T-helper 22 cell (primary cell): ENCODE data around the gene MBTD1.
"Not testable (repeated sequence)": the region's sequence is repeated elsewhere in the genome, so short reads cannot be mapped to it uniquely, and the experiment has no call there.

Experiments
- DNase-seq: peaks from one replicate; pipeline ENCODE4 v3.0.0-alpha.2; 2020; ENCODE audit warnings: low read depth

MBTD1 gene

DNA sequence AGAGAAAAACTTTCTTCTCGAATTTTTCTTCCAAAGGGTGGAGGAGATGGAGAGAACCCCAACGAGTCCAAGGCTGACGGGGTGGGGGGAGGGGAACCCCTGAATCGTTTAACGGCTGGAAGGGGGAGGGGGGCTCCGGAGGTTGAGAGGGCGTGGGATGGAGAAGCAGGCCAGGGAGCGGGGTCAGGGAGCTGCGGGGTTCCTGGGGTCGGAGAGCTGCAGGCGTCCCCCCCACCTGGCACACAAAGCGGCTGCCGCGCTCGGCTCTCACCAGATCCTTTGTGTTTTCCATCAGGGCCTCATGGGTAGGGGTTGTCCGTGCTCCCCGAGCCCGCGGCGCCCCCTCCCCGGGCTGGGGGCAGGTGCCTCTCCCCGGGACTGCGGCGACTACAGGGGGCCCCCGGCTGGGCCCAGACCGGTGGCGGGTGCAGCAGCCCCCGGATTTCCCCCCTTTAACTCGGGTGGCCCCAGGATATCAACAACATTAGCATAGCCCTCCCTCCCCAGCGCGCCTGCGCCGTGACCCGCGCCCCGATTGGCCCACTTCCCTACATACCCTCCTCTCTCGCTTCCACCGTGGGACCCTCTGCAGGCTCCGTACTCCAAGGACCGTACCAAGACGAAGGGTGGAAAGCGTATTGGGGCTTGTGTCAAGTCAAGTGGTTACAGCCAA, at the start of gene MBTD1:
TSS of gene MBTD1 (minus strand) at position 486 of the 673 bp plus-strand sequence. CDS start 34,888 bp downstream, outside the sequence.
- DNase-seq = peak; percentile 93

DNA sequence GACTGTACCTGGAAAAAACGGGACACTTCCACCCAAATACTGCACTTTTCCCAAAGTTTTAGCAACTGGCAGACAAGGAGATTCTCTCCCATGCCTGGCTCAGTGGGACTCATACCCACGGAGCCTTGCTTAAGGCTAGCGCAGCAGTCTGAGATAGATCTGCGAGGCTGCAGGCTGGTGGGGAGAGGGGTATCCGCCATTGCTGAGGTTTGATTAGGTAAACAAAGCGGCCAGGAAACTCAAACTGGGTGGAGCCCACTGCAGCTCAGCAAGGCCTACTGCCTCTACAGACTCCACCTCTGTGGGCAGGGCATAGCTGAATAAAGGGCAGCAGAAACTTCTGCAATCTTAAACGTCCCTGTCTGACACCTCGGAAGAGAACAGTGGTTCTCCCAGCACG, 45.3 kb upstream of the MBTD1 start:
- no peak for DNase-seq

DNA sequence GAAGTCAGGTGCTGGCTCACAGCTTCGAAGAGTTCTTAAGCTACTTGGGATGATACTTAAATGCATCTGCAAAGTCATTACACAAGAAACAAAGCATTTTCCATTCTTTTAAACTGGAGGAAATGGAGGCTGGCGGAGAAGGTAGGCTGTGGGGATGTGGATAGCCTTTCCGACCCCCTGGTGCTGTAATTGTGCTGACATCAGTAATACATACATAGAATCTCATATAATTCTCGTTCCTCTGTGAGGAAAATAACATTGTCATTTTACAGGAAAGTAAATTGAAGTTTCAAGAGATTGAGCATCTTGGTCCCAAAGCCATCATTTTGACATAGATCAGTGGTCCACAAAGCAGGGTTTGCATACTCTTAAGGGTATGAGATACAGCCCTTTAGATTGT, 40.0 kb upstream of the MBTD1 start:
- DNase-seq = no peak

DNA sequence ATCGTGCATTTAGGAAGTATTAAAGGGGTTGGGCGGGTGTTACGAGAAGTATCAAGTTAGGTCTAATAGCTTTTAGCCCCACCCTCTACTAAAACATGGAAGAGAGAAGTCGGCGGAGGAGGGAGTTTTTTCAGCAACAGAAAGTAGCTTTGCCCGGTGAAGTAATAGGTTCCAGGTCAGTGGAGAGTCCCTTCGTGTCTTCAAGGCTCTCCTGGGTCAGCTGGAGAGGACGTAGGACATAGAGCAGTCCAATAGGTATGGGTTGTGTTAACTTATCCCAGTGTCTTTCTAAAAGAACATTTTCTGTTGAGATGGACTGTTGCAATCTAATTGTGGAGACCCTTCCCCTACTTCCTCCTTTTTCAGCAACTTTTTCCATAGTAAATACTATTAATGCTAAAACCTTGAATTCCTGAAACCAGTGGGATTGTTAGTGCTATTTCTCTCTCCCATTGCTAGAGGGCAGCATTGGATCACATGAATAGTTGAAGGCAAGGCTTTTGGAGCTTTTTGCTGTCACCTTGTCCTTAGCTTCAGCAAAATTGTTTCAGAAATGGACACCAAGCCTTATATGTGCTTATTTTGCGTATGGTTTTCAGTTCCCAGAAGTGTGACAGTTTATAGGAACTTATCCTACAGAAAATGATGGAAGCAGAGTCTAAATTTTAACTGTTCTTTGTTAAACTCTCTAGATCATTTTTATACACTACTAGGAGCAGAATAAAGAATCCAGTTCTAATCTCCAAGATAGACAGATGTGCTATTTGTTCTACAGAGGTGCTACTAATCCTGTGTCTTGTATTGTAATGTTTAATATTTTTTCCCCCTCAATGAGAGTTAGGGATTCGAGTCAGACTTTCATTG, 38.9 kb upstream of the MBTD1 start:
- DNase-seq = no peak

DNA sequence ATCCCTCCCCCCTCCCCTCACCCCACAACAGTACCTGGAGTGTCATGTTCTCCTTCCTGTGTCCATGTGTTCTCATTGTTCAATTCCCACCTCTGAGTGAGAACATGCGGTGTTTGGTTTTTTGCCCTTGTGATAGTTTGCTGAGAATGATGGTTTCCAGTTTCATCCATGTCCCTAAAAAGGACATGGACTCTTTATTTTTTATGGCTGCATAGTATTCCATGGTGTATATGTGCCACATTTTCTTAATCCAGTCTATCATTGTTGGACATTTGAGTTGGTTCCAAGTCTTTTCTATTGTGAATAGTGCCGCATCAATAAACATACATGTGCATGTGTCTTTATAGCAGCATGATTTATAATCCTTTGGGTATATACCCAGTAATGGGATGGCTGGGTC, 34.5 kb upstream of the MBTD1 start:
- DNase-seq = not testable (repeated sequence)

DNA sequence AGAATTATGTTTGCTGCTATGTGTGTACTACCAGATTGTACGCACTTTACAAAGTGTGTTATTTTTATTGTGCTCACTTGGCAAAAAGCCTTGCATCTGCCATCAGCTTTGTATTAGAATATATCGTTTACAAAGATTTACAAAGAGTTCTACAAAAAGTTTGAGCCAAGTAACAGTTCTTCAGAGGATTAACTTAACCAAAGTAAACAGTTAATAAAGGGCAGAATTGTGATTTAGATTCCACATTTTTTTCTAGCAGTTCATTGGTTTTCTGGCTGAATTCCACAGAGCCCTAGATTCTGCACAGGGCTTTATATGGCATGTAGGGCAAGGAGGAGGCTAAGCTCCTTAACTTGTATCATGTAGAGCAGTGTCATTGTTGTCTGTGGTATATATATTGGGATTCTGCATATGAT, 29.9 kb upstream of the MBTD1 start:
- DNase-seq = no peak

DNA sequence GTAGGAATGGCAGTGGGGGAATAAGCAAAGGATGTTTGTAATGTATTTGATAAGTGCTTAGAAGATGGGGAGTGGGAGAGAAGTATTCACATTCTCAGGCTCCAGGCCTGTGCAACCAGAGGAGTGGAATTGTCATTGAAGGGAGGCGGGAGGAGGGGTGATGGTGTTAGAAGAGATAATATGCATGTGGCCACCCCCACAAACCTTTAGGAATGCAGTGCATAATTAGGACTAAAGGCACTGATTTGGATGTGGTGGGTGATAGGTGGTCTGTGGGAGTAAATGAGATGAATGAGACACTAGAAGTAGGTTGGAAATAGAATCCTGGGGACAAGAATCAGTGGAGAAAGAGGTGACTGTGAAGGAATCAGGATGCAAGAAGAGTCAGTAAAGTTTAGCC, 27.6 kb upstream of the MBTD1 start:
- DNase-seq = no peak

DNA sequence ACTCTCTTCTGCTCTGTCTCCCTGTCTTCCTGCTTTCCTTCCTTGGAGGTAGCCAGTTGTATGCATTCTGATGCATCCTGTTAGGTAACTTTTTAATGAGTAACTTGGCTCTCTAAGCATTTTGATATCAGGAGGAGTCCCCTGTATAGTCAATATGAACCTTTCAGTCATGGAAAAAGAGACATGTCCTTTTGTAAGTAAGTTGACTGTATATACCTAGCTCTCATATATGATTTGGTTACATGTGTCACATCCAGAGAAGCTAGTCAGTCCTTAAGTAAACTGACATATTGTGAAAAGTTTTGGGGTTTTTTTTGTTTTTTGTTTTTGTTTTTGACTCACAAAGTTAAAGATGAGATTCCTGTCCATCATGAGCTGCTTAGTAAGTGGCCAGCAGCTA, 19.3 kb upstream of the MBTD1 start:
- no peak for DNase-seq

DNA sequence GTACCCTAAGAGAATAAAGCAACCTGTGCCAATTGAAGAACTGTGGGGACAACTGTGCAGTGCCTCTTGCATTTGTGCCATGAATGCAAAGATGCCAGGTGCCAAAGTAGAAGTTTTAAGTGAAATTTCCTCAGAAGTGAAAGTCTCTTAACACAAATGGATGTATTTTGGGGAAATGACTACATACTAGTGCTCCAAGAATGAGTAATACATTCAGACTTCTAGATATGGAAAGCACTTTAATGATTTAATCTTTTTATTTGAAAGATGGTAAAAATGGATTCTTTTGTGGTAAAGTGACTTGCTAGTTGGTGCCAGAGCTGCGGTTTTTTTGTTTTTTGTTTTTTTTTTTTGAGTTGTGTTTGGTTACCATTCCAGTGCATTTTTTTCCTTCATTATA, 15.5 kb upstream of the MBTD1 start:
- no peak for DNase-seq

DNA sequence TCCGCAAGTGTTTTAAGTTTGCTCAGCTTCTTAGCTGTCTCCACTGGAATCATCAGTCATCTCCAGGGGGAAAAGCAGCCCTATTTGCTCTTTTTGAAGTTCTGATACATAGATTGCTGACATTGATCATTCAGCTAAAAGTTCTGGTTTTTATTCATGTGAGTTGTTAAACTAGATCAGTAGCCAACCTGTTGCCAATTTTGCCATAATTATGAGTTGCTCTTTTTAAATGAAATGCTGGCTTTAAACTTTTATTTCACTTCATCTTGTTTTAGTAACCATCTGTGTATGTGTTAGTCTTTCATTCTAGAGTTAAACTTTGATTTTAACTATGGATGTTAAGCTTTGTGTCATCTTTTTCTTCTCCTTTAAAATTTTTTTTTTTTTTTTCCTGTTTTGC, 13.0 kb upstream of the MBTD1 start:
- DNase-seq = no peak

DNA sequence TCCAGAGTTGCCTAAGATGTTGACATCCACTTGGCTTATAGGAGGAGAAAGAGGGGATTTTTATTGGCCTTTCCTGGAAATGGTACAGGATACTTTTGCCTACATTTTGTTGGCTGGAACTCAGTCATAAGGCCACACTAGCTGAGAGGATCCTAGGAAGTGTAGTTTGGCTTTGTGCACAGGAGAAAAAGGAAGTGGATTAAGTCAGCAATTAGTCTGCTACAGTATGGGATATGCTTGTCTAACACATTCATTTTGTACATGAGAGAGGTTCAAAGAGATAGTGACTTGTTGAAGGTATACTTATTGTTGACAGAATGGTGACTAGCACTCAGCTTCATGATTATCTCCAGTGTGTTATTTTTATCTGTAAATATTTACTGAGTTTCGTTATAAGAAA, 10.8 kb upstream of the MBTD1 start:
- no peak for DNase-seq

DNA sequence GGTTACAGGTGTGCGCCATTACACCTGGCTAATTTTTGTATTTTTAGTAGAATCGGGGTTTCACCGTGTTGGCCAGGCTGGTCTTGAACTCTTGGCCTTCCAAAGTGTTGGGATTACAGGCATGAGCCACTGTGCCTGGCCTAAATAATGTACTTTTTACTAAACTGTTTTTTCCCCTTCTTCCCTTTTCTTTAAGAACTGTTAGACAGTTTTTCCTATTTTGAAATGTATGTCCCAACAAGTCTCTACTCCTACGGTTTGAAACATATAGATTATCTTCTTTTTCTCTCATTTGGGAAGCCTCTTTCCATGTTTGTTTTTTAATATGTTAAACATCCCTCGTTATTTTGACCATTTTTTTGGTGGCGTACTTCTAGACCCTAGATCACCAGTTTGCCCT, 10.1 kb upstream of the MBTD1 start:
- no peak for DNase-seq

DNA sequence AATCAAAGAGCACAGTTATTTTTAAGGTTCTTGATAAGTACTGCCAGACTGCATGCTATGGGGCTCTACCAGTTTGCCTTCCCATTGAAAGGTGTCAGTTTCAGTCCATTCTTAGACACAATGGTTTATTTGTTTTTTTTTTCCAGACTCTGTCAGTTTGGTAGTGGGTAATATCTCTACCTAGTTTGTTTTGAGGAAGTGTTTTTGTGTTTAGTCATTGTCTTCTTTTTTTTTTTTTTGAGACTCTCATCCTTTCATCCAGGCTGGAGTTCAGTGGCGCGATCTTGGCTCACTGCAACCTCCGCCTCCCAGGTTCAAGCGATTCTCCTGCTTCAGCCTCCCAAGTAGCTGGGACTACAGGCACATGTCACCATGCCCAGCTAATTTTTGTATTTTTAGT, 4.6 kb upstream of the MBTD1 start:
- not testable (repeated sequence) for DNase-seq

DNA sequence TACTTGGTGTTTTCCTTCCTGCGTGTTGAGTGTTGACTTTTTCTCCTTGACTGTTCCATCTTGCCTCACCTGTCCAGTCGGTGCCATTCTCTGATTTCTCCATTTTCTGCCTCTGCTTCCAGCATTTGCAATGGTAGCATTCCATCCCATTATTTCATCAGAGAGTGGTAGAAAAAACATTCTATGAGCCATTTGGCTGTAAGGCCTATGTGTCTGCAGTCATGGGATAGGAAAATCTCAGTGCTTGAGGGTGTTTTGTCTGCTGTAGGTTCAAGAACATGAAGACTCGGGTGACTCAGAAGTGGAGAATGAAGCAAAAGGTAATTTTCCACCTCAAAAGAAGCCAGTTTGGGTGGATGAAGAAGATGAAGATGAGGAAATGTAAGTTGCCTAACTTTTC, 3.2 kb upstream of the MBTD1 start:
- no peak for DNase-seq

DNA sequence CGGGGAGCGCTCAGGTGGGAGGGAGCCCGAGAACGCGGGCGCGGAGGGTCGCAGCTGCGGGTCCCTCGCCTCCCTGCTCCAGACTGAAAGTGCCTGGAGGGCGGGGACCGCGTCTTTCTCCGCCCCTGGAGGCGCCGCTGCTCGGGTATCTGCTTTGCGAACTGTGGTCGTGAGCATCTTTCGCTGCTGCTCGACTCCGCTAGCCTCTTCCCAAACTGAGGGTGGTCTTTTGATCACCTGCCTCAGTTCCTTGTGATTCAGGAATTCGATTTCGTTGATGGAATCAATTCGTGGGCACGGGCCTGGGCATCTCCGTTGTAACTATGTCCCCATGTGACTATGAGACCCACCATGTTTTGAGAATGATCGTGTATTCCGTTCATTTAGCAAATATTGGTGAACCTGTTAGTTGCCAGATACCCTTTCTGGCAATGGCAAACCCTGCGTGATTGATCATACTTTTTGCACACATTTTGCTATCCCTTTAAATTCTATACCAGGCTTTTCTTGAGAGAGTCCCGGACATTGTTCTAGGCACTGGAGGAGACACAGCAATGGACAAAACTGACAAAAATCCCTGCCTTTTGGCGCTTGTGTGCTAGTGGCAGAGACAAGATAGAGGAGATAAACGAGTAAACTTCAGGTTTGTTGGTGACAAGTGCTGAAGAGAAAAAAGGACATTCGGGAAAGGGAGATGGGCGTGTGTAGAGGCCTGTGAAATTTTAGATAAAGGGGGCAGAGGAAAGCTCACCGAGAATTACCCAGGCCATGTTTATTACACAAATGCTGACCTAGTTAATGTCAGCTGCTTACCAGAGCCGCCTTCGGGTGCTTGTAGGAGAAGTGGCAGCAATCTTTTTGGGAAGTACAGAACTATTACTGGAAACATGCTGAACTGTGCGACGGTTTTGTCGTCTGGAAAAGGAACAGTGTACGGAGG, 1.4 kb upstream of the MBTD1 start:
- peak; percentile 74 for DNase-seq

DNA sequence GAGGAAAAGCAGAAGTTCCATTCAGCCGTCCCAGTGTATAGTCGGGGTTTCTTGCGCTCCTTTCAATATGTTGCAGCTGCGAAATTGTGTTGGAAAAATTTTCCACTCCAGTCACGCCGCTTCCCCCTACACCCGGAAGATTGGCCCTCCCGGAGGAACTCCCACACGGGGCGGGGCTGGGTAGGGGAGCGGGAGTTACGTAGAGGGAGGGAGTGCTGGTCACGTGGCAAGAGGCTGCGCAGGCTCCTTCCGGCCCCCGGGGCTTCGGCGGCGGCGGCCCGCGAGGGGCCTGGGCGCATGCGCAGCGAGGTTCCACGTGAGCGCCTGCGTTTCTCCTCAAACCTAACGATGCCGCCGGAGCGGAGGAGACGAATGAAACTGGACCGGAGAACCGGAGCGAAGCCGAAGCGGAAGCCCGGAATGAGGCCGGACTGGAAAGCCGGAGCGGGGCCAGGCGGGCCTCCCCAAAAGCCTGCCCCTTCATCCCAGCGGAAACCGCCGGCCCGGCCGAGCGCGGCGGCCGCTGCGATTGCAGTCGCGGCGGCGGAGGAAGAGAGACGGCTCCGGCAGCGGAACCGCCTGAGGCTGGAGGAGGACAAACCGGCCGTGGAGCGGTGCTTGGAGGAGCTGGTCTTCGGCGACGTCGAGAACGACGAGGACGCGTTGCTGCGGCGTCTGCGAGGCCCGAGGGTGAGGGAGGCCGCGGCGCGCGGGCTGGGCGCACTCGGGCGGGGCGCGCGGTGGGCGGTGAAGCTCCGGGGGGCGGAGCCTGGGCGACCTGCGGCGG, 581 bp upstream of the MBTD1 start, which contains the start of gene UTP18:
TSS of gene UTP18 (plus strand) at position 310 of the 787 bp plus-strand sequence. CDS start at position 349, 39 bp downstream.
- DNase-seq = peak; percentile 96

DNA sequence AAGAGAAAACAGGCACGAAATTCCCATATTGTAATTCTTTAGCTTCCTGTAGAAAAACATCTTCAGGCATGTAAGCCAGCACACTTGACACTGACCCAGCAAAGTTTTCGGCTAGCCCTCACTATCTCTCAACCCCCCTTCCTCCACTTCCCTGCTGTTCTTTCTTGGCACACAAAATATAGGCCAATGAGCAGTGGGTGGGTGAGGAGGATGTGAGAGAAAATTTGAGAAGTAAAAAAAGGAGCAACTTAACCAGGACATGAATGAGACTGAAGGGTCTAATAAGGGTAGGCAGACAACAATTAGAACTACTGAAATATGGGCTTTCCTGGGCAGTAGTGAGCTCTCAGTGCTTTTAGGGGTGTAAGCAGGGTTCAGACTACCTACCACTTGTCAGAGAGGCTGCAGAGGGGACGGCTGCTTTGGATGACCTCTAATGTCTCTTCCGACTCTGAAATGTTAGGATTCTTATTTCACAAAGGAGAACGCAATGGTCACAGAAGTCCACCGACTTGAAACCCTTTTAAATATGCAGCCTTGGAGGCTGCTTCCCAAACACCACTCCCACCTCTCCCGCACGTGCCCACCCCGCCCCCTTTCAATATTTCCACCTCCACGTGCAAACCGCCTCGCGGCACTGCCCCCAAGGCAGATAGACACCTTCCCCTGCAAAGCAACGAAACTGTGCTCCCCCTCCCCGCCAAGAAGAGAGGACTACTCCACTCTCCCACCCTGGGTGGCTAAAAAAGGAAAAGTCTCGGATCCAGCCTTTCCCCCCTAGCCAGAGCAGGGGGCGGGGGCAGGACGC, 889 bp downstream of the MBTD1 start:
- no peak for DNase-seq

DNA sequence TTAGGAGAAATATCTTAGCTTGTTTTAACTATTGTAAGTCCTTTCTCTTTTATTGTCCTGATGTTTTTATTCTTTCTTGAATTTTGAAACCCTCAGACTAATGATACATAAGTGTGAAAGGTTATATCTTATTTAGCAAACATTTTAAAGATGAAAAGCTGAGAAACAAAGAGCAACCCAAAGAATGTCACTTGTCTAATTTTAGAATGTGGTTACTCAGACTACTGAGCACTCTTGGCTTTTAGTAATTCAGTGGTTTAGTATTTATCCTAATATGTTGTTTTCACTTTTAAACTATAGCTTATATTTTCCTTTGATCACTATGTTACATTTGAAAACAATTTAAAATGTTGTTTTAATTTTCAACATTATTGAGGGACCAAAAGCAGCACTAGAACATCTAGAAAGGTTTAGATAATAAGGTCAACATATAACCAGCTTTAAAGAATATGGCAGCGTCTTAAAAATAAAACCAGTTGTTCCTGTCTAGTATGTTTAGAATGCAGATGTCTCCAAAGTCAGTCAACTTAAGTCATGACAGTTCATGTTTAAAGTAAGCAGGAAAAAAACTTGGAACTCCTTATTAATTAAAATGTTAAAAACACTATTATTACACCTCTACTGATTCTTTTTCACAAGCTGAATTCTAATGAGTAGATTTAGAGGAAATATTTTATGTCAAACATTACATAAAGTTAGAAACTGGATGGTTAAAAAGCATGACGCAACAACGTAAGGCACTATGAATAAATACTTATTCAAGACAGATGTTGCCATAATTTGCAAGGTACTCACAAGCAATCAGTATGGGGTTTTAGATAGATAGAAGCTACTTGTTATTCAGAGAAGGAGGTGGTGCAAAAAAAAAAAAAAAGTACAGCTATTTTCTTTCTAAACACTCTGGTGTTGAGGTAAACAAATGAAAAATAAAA, 2.4 kb downstream of the MBTD1 start:
- DNase-seq = no peak

DNA sequence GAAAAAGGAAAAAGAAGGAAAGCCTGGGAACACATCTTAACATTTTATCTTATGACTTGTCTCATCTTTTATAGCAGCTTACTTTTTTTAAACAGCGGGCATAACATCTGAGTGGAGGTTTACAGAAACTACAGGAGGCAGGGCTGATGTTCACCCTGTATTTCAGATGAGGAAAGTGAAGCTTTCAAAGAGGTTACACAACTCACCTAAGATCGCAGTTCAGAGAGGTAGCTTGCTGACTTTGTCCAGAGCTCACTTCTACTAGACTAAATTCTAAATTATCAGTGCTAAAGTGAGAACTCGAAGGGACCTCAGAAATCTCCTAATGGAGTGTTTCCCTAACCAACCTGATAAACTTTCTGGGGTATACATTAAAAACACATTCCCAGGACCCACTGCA, 3.7 kb downstream of the MBTD1 start:
- DNase-seq = no peak
